Mucosa of descending colon (tissue), 3 donors: ENCODE measurements around the gene ABCA2. TPM values are rescaled to one million over a fixed set of nuclear protein-coding genes. Genes with fewer than 3 reads are reported as not detected.

ENCODE experiments used
- ATAC-seq: fragments of 200-7000 bp; cut with Tn5 transposase; one replicate; pipeline ENCODE4 v1.9.1; 2020; ENCODE audit warnings: mild to moderate bottlenecking, moderate library complexity
- DNase-seq, 3 donors: peaks; one replicate each; pipeline ENCODE4 v3.0.0-alpha.2; 2020
- H3K36me3 ChIP-seq: fragments of 200-600 bp; one replicate; pipeline ENCODE4 v1.8.0; 2021; ENCODE audit warnings: low read depth, mild to moderate bottlenecking
- H3K4me1 ChIP-seq: fragments of 200-600 bp; one replicate; pipeline ENCODE4 v1.8.0; 2021; ENCODE audit warnings: low read depth, mild to moderate bottlenecking
- H3K4me3 ChIP-seq: fragments of 200-600 bp; one replicate; pipeline ENCODE4 v1.8.0; 2021; ENCODE audit warnings: mild to moderate bottlenecking
- H3K9me3 ChIP-seq: fragments of 200-600 bp; one replicate; pipeline ENCODE4 v1.8.0; 2021; ENCODE audit warnings: mild to moderate bottlenecking
- intact Hi-C, 2 donors: fragments of 100-400 bp; cut with DNase I in 1 of 2; cut with micrococcal nuclease in 1 of 2; formaldehyde crosslinking; loops; one replicate each; pipeline versions ENCODE4 v1.11.0 to v1.11.1; 2022; cut with DNase I, micrococcal nuclease
- total RNA-seq, 3 donors: library from RNA; stranded (reverse); fragmentation: NEBNext Ultra II Directional in 2 of 3; extraction: Animal tissue kit (Norgen Biotek cat#: 25700) in 2 of 3; gene quantifications; one replicate each; pipeline versions ENCODE4 v1.2.1 to v1.2.4, GENCODE V29; 2021 to 2023
- TF ChIP-seq, protein P1 (sequence below): fragments of 200-600 bp; IDR thresholded peaks from one replicate; pipeline ENCODE4 v1.8.0; 2022; ENCODE audit warnings: antibody characterized with exemption, mild to moderate bottlenecking
- donor health status: DM: no; HTN: no; CAD: no; lungs with moderate emphysema.
- donor health status: DM: no; HTN: no; CAD: no.
- donor health status: DM: no; HTN: yes; CAD: no.

The ABCA2 gene
- total RNA-seq, 3 donors from 2014 or later, result 20.1 to 77.2 (median 48.0) TPM

DNA sequence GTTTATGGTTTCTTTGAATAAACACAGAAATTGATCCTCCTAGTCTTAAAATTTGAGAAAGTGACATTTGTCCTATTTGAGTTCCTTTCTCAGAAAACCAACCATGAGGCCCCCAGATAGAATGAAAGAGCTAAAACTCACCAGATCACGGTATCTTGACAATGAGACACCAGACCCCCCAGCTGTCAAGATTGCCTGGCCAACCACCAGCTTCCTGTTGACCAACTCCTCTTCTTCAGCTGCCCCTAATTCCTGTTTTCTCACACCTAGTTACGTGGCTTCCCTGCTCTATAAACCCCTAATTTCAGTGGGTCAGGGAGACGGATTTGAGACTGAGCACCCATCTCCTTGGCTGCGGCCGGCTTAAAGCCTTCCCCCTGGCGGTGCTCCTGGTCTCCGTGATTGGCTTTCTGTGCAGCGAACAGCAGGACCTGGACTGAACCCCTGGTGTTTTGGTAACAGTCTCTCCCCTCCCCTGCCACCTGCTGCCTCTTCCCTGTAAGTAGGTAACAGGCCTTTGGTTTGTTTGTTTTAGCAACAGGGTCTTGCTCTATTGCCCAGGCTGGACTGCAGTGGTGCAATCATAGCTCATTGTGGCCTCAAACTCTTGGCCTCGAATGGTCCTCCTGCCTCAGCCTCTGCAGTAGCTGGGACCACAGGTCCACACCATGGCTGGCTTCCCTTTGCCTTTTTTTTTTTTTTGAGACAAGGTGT, 30.6 kb upstream of the ABCA2 start:
- TF ChIP-seq, protein P1, sequence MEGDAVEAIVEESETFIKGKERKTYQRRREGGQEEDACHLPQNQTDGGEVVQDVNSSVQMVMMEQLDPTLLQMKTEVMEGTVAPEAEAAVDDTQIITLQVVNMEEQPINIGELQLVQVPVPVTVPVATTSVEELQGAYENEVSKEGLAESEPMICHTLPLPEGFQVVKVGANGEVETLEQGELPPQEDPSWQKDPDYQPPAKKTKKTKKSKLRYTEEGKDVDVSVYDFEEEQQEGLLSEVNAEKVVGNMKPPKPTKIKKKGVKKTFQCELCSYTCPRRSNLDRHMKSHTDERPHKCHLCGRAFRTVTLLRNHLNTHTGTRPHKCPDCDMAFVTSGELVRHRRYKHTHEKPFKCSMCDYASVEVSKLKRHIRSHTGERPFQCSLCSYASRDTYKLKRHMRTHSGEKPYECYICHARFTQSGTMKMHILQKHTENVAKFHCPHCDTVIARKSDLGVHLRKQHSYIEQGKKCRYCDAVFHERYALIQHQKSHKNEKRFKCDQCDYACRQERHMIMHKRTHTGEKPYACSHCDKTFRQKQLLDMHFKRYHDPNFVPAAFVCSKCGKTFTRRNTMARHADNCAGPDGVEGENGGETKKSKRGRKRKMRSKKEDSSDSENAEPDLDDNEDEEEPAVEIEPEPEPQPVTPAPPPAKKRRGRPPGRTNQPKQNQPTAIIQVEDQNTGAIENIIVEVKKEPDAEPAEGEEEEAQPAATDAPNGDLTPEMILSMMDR, result no peak
- DNase-seq, result no peak
- Histone ChIP-seq H3K36me3 (no peaks in the 10 kb centered on the region), H3K9me3 (no peaks in the 10 kb centered on the region), H3K4me1 (peaks cover 43% of the 10 kb centered on the region), H3K4me3 (no peak overlapping the region)
- intact Hi-C loops, result no loop called here
- no peak for ATAC-seq

DNA sequence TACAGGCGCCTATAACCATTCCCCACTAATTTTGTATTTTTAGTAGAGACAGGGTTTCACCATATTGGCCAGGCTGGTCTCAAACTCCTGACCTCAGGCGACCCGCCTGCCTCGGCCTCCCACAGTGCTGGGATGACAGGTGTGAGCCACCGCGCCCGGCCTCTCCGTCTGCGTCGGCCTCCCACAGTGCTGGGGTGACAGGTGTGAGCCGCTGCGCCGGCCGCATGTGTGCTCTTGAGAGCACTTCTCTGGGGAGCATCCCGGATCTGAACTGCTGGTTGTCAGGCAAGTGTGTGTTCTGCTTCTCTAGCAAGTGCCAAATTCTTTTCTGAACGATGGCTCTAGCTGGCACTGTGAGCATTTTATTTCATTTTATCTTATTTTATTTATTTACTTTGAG, 29.5 kb upstream of the ABCA2 start:
- peaks cover 50% of the 10 kb centered on the region for H3K4me1 ChIP-seq
- H3K4me3 ChIP-seq, result no peak overlapping the region
- H3K36me3 ChIP-seq, result no peaks in the 10 kb centered on the region
- TF ChIP-seq, protein P1, result no peak
- intact Hi-C loops, result no loop called here
- DNase-seq (no peak), ATAC-seq (no peak)
- H3K9me3 ChIP-seq, result no peaks in the 10 kb centered on the region

DNA sequence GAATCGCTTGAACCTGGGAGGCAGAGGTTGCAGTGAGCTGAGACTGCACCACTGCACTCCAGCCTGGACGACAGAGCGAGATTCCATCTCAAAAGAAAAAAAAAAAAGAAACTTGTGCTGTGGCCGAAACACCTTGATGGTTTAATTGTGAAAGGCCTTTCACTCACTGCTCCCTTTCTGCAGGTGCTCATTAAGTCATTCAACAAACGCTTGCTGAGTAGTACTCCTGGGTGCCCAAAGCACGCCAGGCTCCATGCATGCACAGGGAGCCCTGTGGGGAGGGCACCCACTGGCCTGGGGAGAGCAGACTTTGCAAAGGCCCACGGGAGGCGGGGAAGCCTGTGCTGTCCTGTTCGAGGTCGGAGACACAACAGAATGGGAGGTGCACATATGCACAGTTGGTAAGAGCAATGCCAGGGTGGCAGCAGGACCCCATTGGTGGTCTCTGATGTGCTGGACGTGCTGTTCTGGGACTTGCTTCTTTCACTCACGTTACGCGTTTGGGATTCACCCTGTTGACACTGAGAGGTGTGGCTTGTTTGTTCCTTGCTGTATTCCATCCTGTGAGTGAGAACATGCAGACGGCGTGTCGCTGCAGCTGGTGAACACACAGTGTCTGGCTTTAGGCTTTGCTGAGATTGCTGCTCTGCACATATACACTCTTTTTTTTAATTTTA, 28.8 kb upstream of the ABCA2 start:
- intact Hi-C loops, result no loop called here
- peak; percentile 14 for ATAC-seq
- TF ChIP-seq, protein P1, result no peak
- H3K36me3 ChIP-seq, result no peaks in the 10 kb centered on the region
- DNase-seq, result peak in 2 of 3 donors; percentile 40 to 58
- H3K4me3 ChIP-seq, result no peak overlapping the region
- H3K4me1 ChIP-seq, result peaks cover 50% of the 10 kb centered on the region
- H3K9me3 ChIP-seq, result no peaks in the 10 kb centered on the region

DNA sequence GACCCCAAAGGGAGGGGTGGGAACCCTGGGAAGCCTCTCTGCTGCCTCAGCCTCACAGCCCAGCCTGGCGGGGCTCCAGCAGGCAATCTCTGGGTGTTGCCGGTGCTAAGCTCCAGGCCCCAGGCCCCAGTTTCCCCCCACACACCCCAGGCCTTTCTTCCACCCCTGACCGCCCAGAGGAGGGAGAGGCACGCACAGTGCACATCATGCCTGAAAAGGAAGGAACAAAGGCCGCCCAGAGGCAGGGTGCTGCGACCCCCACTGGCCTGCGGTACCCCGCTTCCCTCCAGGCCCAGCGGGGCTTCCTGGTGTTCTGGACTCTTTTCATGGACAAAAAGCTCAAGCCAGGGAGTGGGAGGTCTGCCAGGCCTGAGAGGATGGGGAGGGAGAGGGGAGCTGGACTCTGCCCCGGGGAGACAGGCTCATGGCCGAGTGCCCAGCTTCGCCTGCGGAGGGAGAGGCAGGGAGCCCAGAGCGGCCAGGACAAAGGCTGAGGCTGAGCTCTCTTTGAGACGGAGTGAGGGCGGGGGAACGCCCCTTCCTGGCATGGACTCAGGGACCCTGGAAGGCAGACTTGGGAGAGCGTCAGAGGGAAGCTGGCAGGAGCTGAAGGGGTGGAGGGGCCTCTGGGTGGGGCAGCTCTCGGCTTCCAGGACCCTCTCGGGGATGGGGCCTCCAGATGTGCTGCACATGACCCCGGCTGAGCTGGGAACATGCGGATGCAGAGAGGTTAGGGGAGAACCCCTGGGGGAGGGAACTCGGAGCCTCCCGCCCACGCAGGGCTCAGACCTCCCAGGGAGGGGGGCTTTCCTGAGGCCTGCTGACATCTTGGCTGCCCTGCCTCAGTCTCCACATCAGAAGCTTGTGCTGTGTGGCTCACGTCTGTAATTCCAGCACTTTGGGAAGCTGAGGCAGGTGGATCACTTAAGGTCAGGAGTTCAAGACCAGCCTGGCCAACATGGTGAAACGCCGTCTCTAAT, 27.6 kb upstream of the ABCA2 start:
- no peaks in the 10 kb centered on the region for H3K36me3 ChIP-seq
- DNase-seq, result peak; percentile 94 to 96 (median 95)
- intact Hi-C loops, result no loop called here
- no peaks in the 10 kb centered on the region for H3K9me3 ChIP-seq
- H3K4me1 ChIP-seq, result peaks cover 50% of the 10 kb centered on the region
- no peak overlapping the region for H3K4me3 ChIP-seq
- ATAC-seq, result peak; percentile 79
- TF ChIP-seq, protein P1, result no peak

DNA sequence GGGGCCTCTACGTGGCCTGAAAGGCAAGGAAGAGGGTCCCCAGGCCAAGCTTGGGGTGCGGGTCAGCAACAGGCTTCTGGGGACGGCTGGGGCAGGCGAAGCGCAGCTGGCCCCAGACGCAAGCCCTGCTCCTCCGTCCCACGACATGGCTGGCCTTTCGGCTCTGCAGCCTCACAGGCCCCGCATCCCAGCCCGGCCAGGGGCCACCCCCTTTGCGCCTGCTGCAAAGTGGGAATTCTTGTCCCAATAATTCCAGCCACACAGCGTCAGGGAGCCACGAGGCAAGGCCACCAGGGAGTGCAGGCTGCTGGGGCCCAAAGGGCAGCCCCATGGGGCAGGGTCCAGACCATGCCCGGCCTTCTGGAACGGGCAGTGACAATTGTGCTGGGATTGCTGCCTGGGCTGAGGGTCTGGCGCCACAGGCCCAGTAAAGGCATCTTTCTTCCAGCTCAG, 26.9 kb upstream of the ABCA2 start:
- peak in 2 of 3 donors; percentile 55 to 61 for DNase-seq
- peak; percentile 8 for ATAC-seq
- intact Hi-C loops, result no loop called here
- Histone ChIP-seq H3K4me1 (peaks cover 50% of the 10 kb centered on the region), H3K36me3 (no peaks in the 10 kb centered on the region), H3K9me3 (no peaks in the 10 kb centered on the region), H3K4me3 (no peak overlapping the region)
- TF ChIP-seq, protein P1, result no peak
